Vagina (tissue), 2 donors: ENCODE data around the gene ELMO2.

Source experiments
- CTCF ChIP-seq, 3 experiments: fragments of 450-650 bp in 2 of 3; fragments of 200-600 bp in 1 of 3; sonication (generic) in 1 of 3; IDR thresholded peaks; one replicate each; pipeline ENCODE4 v1.5.1; 2017 to 2019; ENCODE audit warnings: antibody characterized with exemption in 3 of 3, mild to moderate bottlenecking in 2 of 3, moderate library complexity in 2 of 3
- POLR2A ChIP-seq, 2 donors: fragments of 450-650 bp; IDR thresholded peaks; one replicate each; pipeline ENCODE4 v1.6.1; 2017; ENCODE audit warnings: antibody characterized with exemption in 2 of 2, mild to moderate bottlenecking in 2 of 2, moderate library complexity in 2 of 2

- no peak for TF ChIP-seq POLR2A (IDR thresholded peaks at IDR 0.05)
- no peak for TF ChIP-seq CTCF (IDR thresholded peaks at IDR 0.05)
These were observed 59.6 kb downstream of the ELMO2 start for GRCh38 chr20:46346770-46347169.
